ENCODE measurements around the gene GLO1. TPM values are rescaled to one million over a fixed set of nuclear protein-coding genes. Genes with fewer than 3 reads are reported as not detected.

Gene GLO1
- total and polyA plus RNA-seq, 2 donors (not counting 3 experiments of a cell fraction or from before 2014, with no cell fraction given), result 70.3 to 120 TPM

DNA sequence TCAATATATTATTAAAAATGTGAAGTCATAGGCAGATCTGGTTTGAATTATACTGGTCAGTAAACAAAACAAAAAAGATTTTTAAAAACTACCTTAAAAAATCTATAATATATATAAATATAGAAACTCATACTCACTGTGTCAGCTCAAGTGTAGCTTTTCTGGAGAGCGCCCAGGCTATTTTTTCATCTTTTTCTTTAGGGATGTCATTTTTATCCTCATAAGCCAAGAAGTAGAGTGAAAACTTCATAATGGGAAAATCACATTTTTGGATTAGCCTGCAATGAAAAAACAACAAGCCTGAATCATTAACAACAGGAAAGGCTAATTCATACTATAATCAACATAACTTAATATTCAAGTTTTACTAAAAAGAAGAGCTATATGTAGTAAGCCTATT lies 18.7 kb downstream of the GLO1 start:
- Histone ChIP-seq H2AFZ (ENCODE audit: low read depth, low read length) (no peak overlapping the region), H3K4me2 (ENCODE audit: insufficient read depth, low read length) (no peak overlapping the region), H3K9me1 (replicated peaks; ENCODE audit: control insufficient read depth, extremely low read depth, insufficient read depth, low read length) (no peaks in the 10 kb centered on the region), H3K4me3 (replicated peaks in 1 of 3; ENCODE audit: insufficient read depth in 1 of 3, low read depth in 1 of 3, low read length in 3 of 3) (no peak overlapping the region), H3K27ac (ENCODE audit: insufficient read depth, low read depth, low read length) (no peak overlapping the region), H3K9ac (replicated peaks; ENCODE audit: extremely low read depth, insufficient read depth, low read length) (no peak overlapping the region), H3K27me3 (ENCODE audit: control insufficient read depth in 2 of 2, insufficient read depth in 2 of 2, low read length in 2 of 2) (no peaks in the 10 kb centered on the region), H3K9me3 (replicated peaks; ENCODE audit: control insufficient read depth, insufficient read depth, low read length) (no peaks in the 10 kb centered on the region), H3K79me2 (ENCODE audit: control insufficient read depth, insufficient read depth, low read length) (peaks cover 36% of the 10 kb centered on the region), H3K4me1 (ENCODE audit: control insufficient read depth, extremely low read depth, insufficient read depth, low read length) (no peaks in the 10 kb centered on the region), H4K20me1 (replicated peaks; ENCODE audit: control insufficient read depth, extremely low read depth, insufficient read depth, low read length) (peaks cover 4% of the 10 kb centered on the region), H3K36me3 (ENCODE audit: control insufficient read depth in 2 of 2, extremely low read depth in 1 of 2, insufficient read depth in 2 of 2, low read length in 2 of 2) (peaks cover 4 to 11% of the 10 kb centered on the region in 2 experiments)
- FAIRE-seq, result no peak
- TF ChIP-seq GATA2 (IDR thresholded peaks at IDR 0.05; ENCODE audit: insufficient read depth, insufficient read length, low read depth, low read length) (no peak), EZH2 (IDR thresholded peaks at IDR 0.05; ENCODE audit: borderline replicate concordance, low read depth, low read length, severe bottlenecking) (no peak), JUN (IDR thresholded peaks at IDR 0.05; ENCODE audit: borderline replicate concordance, insufficient read depth, insufficient read length, low read depth) (no peak), MYC (IDR thresholded peaks at IDR 0.05; ENCODE audit: low read depth, low read length) (no peak), POLR2AphosphoS5 (IDR thresholded peaks at IDR 0.05; ENCODE audit: insufficient read depth, low read depth, low read length) (no peak)
- TF ChIP-seq, protein P1, sequence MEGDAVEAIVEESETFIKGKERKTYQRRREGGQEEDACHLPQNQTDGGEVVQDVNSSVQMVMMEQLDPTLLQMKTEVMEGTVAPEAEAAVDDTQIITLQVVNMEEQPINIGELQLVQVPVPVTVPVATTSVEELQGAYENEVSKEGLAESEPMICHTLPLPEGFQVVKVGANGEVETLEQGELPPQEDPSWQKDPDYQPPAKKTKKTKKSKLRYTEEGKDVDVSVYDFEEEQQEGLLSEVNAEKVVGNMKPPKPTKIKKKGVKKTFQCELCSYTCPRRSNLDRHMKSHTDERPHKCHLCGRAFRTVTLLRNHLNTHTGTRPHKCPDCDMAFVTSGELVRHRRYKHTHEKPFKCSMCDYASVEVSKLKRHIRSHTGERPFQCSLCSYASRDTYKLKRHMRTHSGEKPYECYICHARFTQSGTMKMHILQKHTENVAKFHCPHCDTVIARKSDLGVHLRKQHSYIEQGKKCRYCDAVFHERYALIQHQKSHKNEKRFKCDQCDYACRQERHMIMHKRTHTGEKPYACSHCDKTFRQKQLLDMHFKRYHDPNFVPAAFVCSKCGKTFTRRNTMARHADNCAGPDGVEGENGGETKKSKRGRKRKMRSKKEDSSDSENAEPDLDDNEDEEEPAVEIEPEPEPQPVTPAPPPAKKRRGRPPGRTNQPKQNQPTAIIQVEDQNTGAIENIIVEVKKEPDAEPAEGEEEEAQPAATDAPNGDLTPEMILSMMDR (IDR thresholded peaks at IDR 0.05; ENCODE audit: extremely low read depth in 1 of 2, insufficient read depth in 1 of 2, low read depth in 1 of 2, low read length in 2 of 2), result no peak
- TF ChIP-seq, protein P2, sequence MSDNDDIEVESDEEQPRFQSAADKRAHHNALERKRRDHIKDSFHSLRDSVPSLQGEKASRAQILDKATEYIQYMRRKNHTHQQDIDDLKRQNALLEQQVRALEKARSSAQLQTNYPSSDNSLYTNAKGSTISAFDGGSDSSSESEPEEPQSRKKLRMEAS (IDR thresholded peaks at IDR 0.05; ENCODE audit: insufficient read depth, insufficient read length), result no peak
- dilution Hi-C loops (cut with MboI; ENCODE audit: extremely low pct_ligation_motif_present, low sequenced_read_pairs), result no loop called here
- BruUV-seq (replicated peaks), result no TSS peak
- no peak for DNase-seq (ENCODE audit: low read depth, low spot score)
- ChIA-PET POLR2A (no interaction called here), CTCF (interaction anchor here (1.4 kb wide), 1 partner anchor 30 kb away, joined by 3 read pairs; no protein-coding TSS in a partner anchor)
- intact Hi-C loops (cut with micrococcal nuclease), result no loop called here
